ENCODE measurements around the gene DNER. TPM values are rescaled to one million over a fixed set of nuclear protein-coding genes. Genes with fewer than 3 reads are reported as not detected.

Gene DNER
- polyA plus RNA-seq, 3 donors: 0.12 to 0.20 (median 0.16) TPM

DNA sequence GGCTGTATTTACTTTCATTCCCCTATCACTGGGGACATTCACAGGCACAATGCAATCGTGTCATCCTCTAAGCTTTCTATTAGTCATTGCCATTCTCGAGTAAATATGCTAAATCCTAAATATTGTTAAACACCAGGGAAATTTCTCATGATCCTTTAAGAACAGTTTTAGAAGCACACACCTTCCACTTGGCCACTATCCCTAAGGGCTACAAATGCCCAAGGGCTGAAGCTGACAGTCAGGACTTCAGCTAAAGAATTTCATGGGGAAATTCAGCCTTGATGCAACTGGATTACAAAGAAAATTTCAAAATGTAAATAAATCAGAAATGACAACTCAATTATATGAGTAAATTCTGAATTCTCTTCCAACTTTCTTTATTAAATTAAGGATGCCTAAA, 280.2 kb downstream of the DNER start:
- H3K36me3 Mint-ChIP-seq: no peaks in the 10 kb centered on the region
- H3K79me2 ChIP-seq (ENCODE audit: insufficient read depth, low read length): no peaks in the 10 kb centered on the region
- no peak overlapping the region for H3K4me2 ChIP-seq (replicated peaks; ENCODE audit: extremely low read depth, low read length, poor library complexity, severe bottlenecking)
- DNase-seq: no peak
- no peak overlapping the region for H3K27ac ChIP-seq (ENCODE audit: low read depth in 1 of 2, low read length in 2 of 2)
- no peak for TF ChIP-seq CTCF (IDR thresholded peaks at IDR 0.05)
- H3K36me3 ChIP-seq (replicated peaks in 1 of 2; ENCODE audit: control insufficient read depth in 1 of 2, insufficient read depth in 2 of 2, low read length in 2 of 2): no peaks in the 10 kb centered on the region
- H3K4me1 Mint-ChIP-seq: peaks cover 7% of the 10 kb centered on the region
- peaks cover 6 to 9% of the 10 kb centered on the region in 2 donors for H3K27me3 ChIP-seq (ENCODE audit: control insufficient read depth in 2 of 2, insufficient read depth in 2 of 2, low read length in 2 of 2)
- H2AFZ ChIP-seq (ENCODE audit: insufficient read depth, low read depth, low read length, poor library complexity, severe bottlenecking): no peak overlapping the region
- intact Hi-C loops (cut with micrococcal nuclease): no loop called here
- H3K9me3 ChIP-seq (replicated peaks in 1 of 2; ENCODE audit: control insufficient read depth in 1 of 2, insufficient read depth in 1 of 2, low read length in 2 of 2): peaks cover 4 to 5% of the 10 kb centered on the region in 2 donors
- H3K4me1 ChIP-seq (ENCODE audit: control insufficient read depth in 1 of 2, insufficient read depth in 2 of 2, low read length in 2 of 2): peaks cover 0 to 4% of the 10 kb centered on the region in 2 donors
- H3K4me3 ChIP-seq (replicated peaks in 1 of 3; ENCODE audit: low read depth in 2 of 3, low read length in 3 of 3): no peak overlapping the region
- no peak overlapping the region for H3K4me3 Mint-ChIP-seq
- peaks cover 0 to 6% (median 0%) of the 10 kb centered on the region in 7 donors for H3K9me3 Mint-ChIP-seq
- no peaks in the 10 kb centered on the region for H4K20me1 ChIP-seq (ENCODE audit: insufficient read depth, low read length)
- no peak overlapping the region for H3K9ac ChIP-seq (ENCODE audit: insufficient read depth, low read length, poor library complexity, severe bottlenecking)
- 100% methylated on average over 1 of the region's 2 CpGs for WGBS (ENCODE audit: insufficient coverage)
- no peak overlapping the region for H3K27ac Mint-ChIP-seq
- peaks cover 6 to 20% (median 9%) of the 10 kb centered on the region in 3 donors for H3K27me3 Mint-ChIP-seq (ENCODE audit: low read depth in 3 of 3)

GRCh38 chr2:229433351-229433750, 281.0 kb downstream of the DNER start:
- Histone ChIP-seq H3K9ac (ENCODE audit: insufficient read depth, low read length, poor library complexity, severe bottlenecking) (no peak overlapping the region), H3K79me2 (ENCODE audit: insufficient read depth, low read length) (no peaks in the 10 kb centered on the region), H3K27ac (ENCODE audit: low read depth in 1 of 2, low read length in 2 of 2) (no peak overlapping the region), H3K27me3 (ENCODE audit: control insufficient read depth in 2 of 2, insufficient read depth in 2 of 2, low read length in 2 of 2) (peaks cover 6 to 9% of the 10 kb centered on the region in 2 donors), H3K36me3 (replicated peaks in 1 of 2; ENCODE audit: control insufficient read depth in 1 of 2, insufficient read depth in 2 of 2, low read length in 2 of 2) (no peaks in the 10 kb centered on the region), H2AFZ (ENCODE audit: insufficient read depth, low read depth, low read length, poor library complexity, severe bottlenecking) (no peak overlapping the region), H3K4me3 (replicated peaks in 1 of 3; ENCODE audit: low read depth in 2 of 3, low read length in 3 of 3) (no peak overlapping the region), H3K4me1 (ENCODE audit: control insufficient read depth in 1 of 2, insufficient read depth in 2 of 2, low read length in 2 of 2) (peaks cover 0 to 4% of the 10 kb centered on the region in 2 donors), H3K4me2 (replicated peaks; ENCODE audit: extremely low read depth, low read length, poor library complexity, severe bottlenecking) (no peak overlapping the region), H3K9me3 (replicated peaks in 1 of 2; ENCODE audit: control insufficient read depth in 1 of 2, insufficient read depth in 1 of 2, low read length in 2 of 2) (peaks cover 4 to 5% of the 10 kb centered on the region in 2 donors), H4K20me1 (ENCODE audit: insufficient read depth, low read length) (no peaks in the 10 kb centered on the region)
- peaks cover 0 to 6% (median 0%) of the 10 kb centered on the region in 7 donors for H3K9me3 Mint-ChIP-seq
- peaks cover 6 to 20% (median 8%) of the 10 kb centered on the region in 3 donors for H3K27me3 Mint-ChIP-seq (ENCODE audit: low read depth in 3 of 3)
- H3K27ac Mint-ChIP-seq: no peak overlapping the region
- peaks cover 7% of the 10 kb centered on the region for H3K4me1 Mint-ChIP-seq
- WGBS (ENCODE audit: insufficient coverage): 92% methylated on average over 2 of the region's 5 CpGs
- H3K4me3 Mint-ChIP-seq: no peak overlapping the region
- H3K36me3 Mint-ChIP-seq: peaks cover 0 to 4% of the 10 kb centered on the region in 2 donors
- intact Hi-C loops (cut with micrococcal nuclease): no loop called here
- no peak for TF ChIP-seq CTCF (IDR thresholded peaks at IDR 0.05)
- no peak for DNase-seq
